ENCODE measurements around the gene TMEM135.
"Not testable (repeated sequence)": the region's sequence is repeated elsewhere in the genome, so short reads cannot be mapped to it uniquely, and the experiment has no call there.

Gene TMEM135

DNA sequence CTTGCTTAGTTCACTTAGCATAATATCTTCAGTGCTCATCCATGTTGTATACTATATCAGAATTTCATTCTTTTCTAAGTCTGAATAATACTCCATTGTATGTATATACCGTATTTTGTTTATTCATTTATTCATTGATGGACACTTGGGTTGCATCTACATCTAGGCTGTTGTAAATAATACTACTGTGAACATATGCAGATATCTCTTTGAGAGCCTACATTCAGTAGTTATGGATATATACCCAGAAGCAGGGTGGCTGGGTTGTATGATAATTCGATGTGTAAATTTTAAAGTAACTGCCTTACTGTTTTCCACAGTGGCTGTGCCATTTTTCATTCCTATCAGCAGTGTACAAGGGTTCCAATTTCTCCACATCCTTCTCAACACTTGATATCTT lies 116.5 kb downstream of the TMEM135 start:
- H3K27ac ChIP-seq (ENCODE audit: low read depth, low read length): no peak overlapping the region
- H3K9me3 ChIP-seq (ENCODE audit: control insufficient read depth in 1 of 2, low read length in 2 of 2): no peaks in the 10 kb centered on the region
- no peaks in the 10 kb centered on the region for H3K4me1 ChIP-seq (ENCODE audit: control insufficient read depth in 1 of 2, insufficient read depth in 2 of 2, low read length in 2 of 2)
- no peak overlapping the region for H3K4me3 ChIP-seq (ENCODE audit: low read depth in 1 of 2, low read length in 2 of 2)
- no peaks in the 10 kb centered on the region for H3K27me3 ChIP-seq (ENCODE audit: control insufficient read depth in 1 of 2, insufficient read depth in 2 of 2, low read length in 2 of 2)
- no peak overlapping the region for H3K9ac ChIP-seq (ENCODE audit: low read depth in 1 of 2, low read length in 2 of 2)
- no peaks in the 10 kb centered on the region for H3K36me3 ChIP-seq (ENCODE audit: control insufficient read depth in 1 of 2, insufficient read depth in 2 of 2, low read length in 2 of 2)

DNA sequence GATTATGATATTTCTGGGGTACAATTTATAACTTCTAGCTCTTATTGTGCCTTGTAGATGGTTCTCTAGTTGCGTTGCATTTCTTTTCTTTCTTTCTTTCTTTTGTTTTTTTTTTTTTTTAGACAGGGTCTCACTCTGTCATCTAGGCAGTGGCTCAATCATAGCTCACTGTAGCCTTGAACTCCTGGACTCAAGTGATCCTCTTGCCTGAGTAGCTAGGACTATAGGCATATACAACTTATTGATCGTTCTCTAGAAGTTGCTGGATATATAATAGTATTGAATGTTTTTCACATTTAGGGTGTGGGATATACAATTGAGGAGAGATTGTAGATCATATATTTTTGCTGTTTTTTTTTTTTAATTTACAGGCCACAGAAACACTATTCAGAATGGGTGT lies 119.2 kb downstream of the TMEM135 start:
- Histone ChIP-seq H3K4me3 (ENCODE audit: low read depth in 1 of 2, low read length in 2 of 2) (no peak overlapping the region), H3K4me1 (ENCODE audit: control insufficient read depth in 1 of 2, insufficient read depth in 2 of 2, low read length in 2 of 2) (no peaks in the 10 kb centered on the region), H3K27ac (ENCODE audit: low read depth, low read length) (no peak overlapping the region), H3K9me3 (ENCODE audit: control insufficient read depth in 1 of 2, low read length in 2 of 2) (no peaks in the 10 kb centered on the region), H3K36me3 (ENCODE audit: control insufficient read depth in 1 of 2, insufficient read depth in 2 of 2, low read length in 2 of 2) (no peaks in the 10 kb centered on the region), H3K27me3 (ENCODE audit: control insufficient read depth in 1 of 2, insufficient read depth in 2 of 2, low read length in 2 of 2) (no peaks in the 10 kb centered on the region), H3K9ac (ENCODE audit: low read depth in 1 of 2, low read length in 2 of 2) (no peak overlapping the region)

DNA sequence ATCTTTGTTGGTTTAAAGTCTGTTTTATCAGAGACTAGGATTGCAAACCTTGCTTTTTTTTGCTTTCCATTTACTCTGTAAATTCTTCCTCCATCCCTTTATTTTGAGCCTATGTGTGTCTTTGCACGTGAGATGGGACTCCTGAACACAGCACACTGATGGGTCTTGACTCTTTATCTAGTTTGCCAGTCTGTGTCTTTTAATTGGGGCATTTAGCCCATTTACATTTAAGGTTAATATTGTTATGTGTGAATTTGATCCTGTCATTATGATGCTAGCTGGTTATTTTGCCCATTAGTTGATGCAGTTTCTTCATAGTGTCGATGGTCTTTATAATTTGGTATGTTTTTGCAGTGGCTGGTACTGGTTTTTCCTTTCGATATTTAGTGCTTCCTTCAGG lies 131.3 kb downstream of the TMEM135 start:
- not testable (repeated sequence) for H3K4me3 ChIP-seq (ENCODE audit: low read depth in 1 of 2, low read length in 2 of 2); H3K36me3 ChIP-seq (ENCODE audit: control insufficient read depth in 1 of 2, insufficient read depth in 2 of 2, low read length in 2 of 2); H3K4me1 ChIP-seq (ENCODE audit: control insufficient read depth in 1 of 2, insufficient read depth in 2 of 2, low read length in 2 of 2); H3K27ac ChIP-seq (ENCODE audit: low read depth, low read length); H3K9ac ChIP-seq (ENCODE audit: low read depth in 1 of 2, low read length in 2 of 2); H3K27me3 ChIP-seq (ENCODE audit: control insufficient read depth in 1 of 2, insufficient read depth in 2 of 2, low read length in 2 of 2); H3K9me3 ChIP-seq (ENCODE audit: control insufficient read depth in 1 of 2, low read length in 2 of 2)

DNA sequence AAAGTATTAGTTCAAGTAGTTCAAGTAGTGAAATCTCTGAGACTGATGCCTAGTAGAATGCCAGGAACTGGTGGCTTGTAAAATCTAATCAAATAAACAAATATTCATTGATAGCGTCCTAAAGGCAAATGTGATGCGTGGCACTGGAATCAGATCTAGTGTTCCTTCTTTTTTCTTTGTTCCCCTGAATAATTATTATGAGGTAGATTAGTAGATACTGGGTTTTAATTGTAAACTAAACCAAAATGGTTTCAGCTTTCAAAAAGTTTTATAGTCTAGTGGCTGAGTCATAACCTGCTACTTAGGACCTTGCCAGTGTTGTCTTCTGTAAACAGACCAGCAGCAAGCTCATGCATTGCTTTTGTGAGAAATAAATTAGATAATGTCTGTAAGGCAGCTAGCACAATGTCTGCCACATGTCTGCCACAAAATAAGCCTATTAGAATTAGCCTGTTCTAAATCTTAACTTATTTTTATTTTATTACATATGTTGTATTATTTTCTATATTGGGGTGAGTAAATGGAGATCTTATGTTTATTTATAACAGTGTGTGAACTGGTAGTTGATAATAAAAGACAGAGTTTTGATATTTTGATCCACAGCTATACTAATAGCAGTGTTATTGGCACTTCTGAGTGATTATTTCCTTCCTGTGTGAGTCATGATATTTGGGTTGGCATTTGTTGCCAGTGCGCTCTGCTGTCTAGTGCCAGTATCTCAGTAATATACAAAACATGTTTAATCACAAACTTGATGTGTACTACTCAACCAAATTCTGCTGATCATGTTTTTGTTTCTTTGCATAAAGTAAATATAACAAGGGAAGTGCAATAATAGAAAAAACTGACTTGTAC lies 135.7 kb downstream of the TMEM135 start:
- Histone ChIP-seq H3K27me3 (ENCODE audit: control insufficient read depth in 1 of 2, insufficient read depth in 2 of 2, low read length in 2 of 2) (no peaks in the 10 kb centered on the region), H3K36me3 (ENCODE audit: control insufficient read depth in 1 of 2, insufficient read depth in 2 of 2, low read length in 2 of 2) (peaks cover 0 to 5% of the 10 kb centered on the region in 2 donors), H3K4me1 (ENCODE audit: control insufficient read depth in 1 of 2, insufficient read depth in 2 of 2, low read length in 2 of 2) (peaks cover 0 to 9% of the 10 kb centered on the region in 2 donors), H3K9ac (ENCODE audit: low read depth in 1 of 2, low read length in 2 of 2) (no peak overlapping the region), H3K4me3 (ENCODE audit: low read depth in 1 of 2, low read length in 2 of 2) (no peak overlapping the region), H3K9me3 (ENCODE audit: control insufficient read depth in 1 of 2, low read length in 2 of 2) (peaks cover 2 to 8% of the 10 kb centered on the region in 2 donors), H3K27ac (ENCODE audit: low read depth, low read length) (no peak overlapping the region)

DNA sequence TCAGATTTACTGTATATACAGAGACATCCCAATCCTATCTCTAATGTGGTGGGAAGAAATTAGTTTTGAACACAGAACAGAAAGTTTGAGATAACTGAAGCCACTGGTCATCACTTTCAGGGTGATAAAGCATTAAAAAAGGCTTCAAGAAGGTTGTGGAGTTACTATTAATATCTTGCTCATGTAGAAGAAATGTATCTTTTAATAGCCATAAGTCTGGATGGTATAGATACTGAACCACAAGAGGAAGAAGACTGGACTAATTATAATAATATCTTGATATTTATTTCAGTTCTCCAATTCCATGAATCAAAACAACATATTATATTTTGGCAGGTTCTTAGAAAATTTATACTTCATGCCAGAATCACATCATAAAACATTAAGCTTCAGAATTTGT lies 137.1 kb downstream of the TMEM135 start:
- Histone ChIP-seq H3K4me1 (ENCODE audit: control insufficient read depth in 1 of 2, insufficient read depth in 2 of 2, low read length in 2 of 2) (peaks cover 0 to 9% of the 10 kb centered on the region in 2 donors), H3K9me3 (ENCODE audit: control insufficient read depth in 1 of 2, low read length in 2 of 2) (peaks cover 2 to 8% of the 10 kb centered on the region in 2 donors), H3K27me3 (ENCODE audit: control insufficient read depth in 1 of 2, insufficient read depth in 2 of 2, low read length in 2 of 2) (no peaks in the 10 kb centered on the region), H3K9ac (ENCODE audit: low read depth in 1 of 2, low read length in 2 of 2) (no peak overlapping the region), H3K27ac (ENCODE audit: low read depth, low read length) (no peak overlapping the region), H3K36me3 (ENCODE audit: control insufficient read depth in 1 of 2, insufficient read depth in 2 of 2, low read length in 2 of 2) (peaks cover 0 to 5% of the 10 kb centered on the region in 2 donors), H3K4me3 (ENCODE audit: low read depth in 1 of 2, low read length in 2 of 2) (no peak overlapping the region)

DNA sequence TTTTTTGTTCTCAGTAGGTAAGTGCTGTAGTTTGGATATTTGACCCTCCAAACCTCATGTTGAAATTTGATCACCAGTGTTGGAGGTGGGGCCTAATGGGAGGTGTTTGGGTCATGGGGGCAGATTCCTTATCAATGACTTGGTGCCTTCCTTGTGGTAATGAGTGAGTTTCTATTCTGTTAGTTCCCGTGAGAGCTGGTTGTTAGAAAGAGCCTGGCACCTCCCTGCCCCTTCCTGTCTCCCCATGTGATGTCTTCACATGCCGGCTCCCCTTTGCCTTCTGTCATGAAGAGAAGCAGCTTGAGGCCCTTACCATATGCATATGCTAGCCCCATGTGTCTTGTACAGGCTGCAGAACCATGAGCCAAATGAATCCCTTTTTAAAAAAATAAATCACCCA lies 138.3 kb downstream of the TMEM135 start:
- Histone ChIP-seq H3K9me3 (ENCODE audit: control insufficient read depth in 1 of 2, low read length in 2 of 2) (peaks cover 2 to 8% of the 10 kb centered on the region in 2 donors), H3K9ac (ENCODE audit: low read depth in 1 of 2, low read length in 2 of 2) (no peak overlapping the region), H3K4me3 (ENCODE audit: low read depth in 1 of 2, low read length in 2 of 2) (no peak overlapping the region), H3K27me3 (ENCODE audit: control insufficient read depth in 1 of 2, insufficient read depth in 2 of 2, low read length in 2 of 2) (no peaks in the 10 kb centered on the region), H3K4me1 (ENCODE audit: control insufficient read depth in 1 of 2, insufficient read depth in 2 of 2, low read length in 2 of 2) (peaks cover 0 to 9% of the 10 kb centered on the region in 2 donors), H3K27ac (ENCODE audit: low read depth, low read length) (no peak overlapping the region), H3K36me3 (ENCODE audit: control insufficient read depth in 1 of 2, insufficient read depth in 2 of 2, low read length in 2 of 2) (peaks cover 0 to 5% of the 10 kb centered on the region in 2 donors)

DNA sequence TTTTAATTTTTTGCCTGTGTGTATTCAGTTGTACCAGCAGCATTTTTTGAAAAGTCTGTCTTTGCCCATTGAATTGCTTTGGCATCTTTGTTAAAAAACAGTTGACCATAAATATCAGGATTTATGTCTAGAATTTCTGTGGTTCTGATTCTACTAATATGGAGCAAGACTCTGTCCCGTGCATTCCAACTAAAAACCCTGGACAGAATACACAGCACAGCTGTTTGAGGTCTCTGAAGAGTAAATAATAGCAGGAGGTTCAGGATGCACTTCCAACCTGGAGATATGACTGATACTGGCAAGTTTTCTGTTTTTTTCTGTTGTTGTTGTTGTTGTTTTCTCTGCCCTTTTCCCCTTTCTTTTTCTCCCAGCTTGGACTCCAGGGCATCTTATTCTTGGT lies 141.9 kb downstream of the TMEM135 start:
- Histone ChIP-seq H3K4me3 (ENCODE audit: low read depth in 1 of 2, low read length in 2 of 2) (no peak overlapping the region), H3K9me3 (ENCODE audit: control insufficient read depth in 1 of 2, low read length in 2 of 2) (peaks cover 2 to 8% of the 10 kb centered on the region in 2 donors), H3K9ac (ENCODE audit: low read depth in 1 of 2, low read length in 2 of 2) (no peak overlapping the region), H3K27me3 (ENCODE audit: control insufficient read depth in 1 of 2, insufficient read depth in 2 of 2, low read length in 2 of 2) (no peaks in the 10 kb centered on the region), H3K36me3 (ENCODE audit: control insufficient read depth in 1 of 2, insufficient read depth in 2 of 2, low read length in 2 of 2) (peaks cover 0 to 5% of the 10 kb centered on the region in 2 donors), H3K4me1 (ENCODE audit: control insufficient read depth in 1 of 2, insufficient read depth in 2 of 2, low read length in 2 of 2) (no peaks in the 10 kb centered on the region), H3K27ac (ENCODE audit: low read depth, low read length) (no peak overlapping the region)

DNA sequence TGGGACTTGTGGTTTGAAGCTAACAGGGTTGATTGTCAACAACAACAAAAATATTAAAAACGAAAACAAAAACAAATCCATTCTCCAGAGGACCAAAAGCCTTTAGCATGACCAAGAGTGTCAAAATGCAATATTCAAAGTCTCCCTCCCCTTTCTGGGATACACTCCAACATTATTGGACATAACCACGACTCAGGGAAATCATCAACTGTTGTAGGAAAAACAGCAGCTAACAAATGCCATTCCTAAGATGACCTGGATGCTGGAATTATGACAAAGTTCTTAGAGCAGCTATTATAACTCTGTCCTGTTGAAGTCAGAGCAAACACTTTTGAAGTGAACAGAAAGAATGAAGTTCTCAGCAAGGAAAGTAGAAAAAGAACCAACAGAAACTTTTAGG lies 143.0 kb downstream of the TMEM135 start:
- H3K4me1 ChIP-seq (ENCODE audit: control insufficient read depth in 1 of 2, insufficient read depth in 2 of 2, low read length in 2 of 2): no peaks in the 10 kb centered on the region
- H3K27ac ChIP-seq (ENCODE audit: low read depth, low read length): no peak overlapping the region
- H3K27me3 ChIP-seq (ENCODE audit: control insufficient read depth in 1 of 2, insufficient read depth in 2 of 2, low read length in 2 of 2): no peaks in the 10 kb centered on the region
- H3K36me3 ChIP-seq (ENCODE audit: control insufficient read depth in 1 of 2, insufficient read depth in 2 of 2, low read length in 2 of 2): peaks cover 0 to 5% of the 10 kb centered on the region in 2 donors
- H3K9me3 ChIP-seq (ENCODE audit: control insufficient read depth in 1 of 2, low read length in 2 of 2): peaks cover 2 to 8% of the 10 kb centered on the region in 2 donors
- H3K9ac ChIP-seq (ENCODE audit: low read depth in 1 of 2, low read length in 2 of 2): no peak overlapping the region
- H3K4me3 ChIP-seq (ENCODE audit: low read depth in 1 of 2, low read length in 2 of 2): no peak overlapping the region

DNA sequence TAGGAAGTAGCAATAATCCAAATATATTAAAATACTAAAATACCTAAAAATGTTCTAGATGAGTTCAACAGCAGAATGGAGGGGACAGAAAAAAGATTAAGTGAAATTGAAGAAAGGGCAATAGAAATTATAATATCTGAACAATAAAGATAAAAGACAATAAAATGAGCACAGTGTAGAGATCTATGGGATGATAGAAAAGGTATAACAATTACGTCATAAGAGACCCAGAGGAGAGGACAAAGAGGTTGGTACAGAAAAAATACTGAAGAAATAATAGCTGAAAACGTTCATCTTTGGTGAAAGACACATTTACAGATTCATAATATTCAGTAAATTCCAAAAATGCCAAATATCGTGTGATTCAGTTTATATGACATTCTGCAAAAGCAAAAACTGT lies 143.4 kb downstream of the TMEM135 start:
- Histone ChIP-seq H3K4me1 (ENCODE audit: control insufficient read depth in 1 of 2, insufficient read depth in 2 of 2, low read length in 2 of 2) (no peaks in the 10 kb centered on the region), H3K27me3 (ENCODE audit: control insufficient read depth in 1 of 2, insufficient read depth in 2 of 2, low read length in 2 of 2) (no peaks in the 10 kb centered on the region)

DNA sequence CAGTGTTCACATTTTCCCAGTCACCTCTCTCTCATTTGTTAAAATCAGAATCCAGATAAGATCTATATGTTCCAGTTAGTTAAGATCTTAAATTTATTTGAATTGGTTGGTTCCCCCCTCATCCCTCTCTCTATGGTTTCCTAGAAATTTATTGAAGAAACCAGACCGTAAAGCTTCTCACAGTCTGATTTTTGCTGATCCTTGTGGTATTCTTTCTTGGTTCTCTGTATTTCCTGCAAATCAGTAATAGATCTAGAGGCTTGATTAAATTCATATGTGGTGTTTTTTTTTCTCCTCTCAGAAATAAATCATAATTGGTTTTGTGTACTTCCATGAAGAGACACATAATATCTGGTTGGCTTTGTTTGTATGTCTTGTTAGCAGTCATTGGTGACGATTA lies 147.5 kb downstream of the TMEM135 start:
- H3K36me3 ChIP-seq (ENCODE audit: control insufficient read depth in 1 of 2, insufficient read depth in 2 of 2, low read length in 2 of 2): no peaks in the 10 kb centered on the region
- H3K4me3 ChIP-seq (ENCODE audit: low read depth in 1 of 2, low read length in 2 of 2): no peak overlapping the region
- H3K4me1 ChIP-seq (ENCODE audit: control insufficient read depth in 1 of 2, insufficient read depth in 2 of 2, low read length in 2 of 2): no peaks in the 10 kb centered on the region
- no peak overlapping the region for H3K27ac ChIP-seq (ENCODE audit: low read depth, low read length)
- no peaks in the 10 kb centered on the region for H3K27me3 ChIP-seq (ENCODE audit: control insufficient read depth in 1 of 2, insufficient read depth in 2 of 2, low read length in 2 of 2)
- no peaks in the 10 kb centered on the region for H3K9me3 ChIP-seq (ENCODE audit: control insufficient read depth in 1 of 2, low read length in 2 of 2)
- H3K9ac ChIP-seq (ENCODE audit: low read depth in 1 of 2, low read length in 2 of 2): no peak overlapping the region

More for the DNA sequence above, 143.4 kb downstream of the TMEM135 start:
- H3K9ac ChIP-seq (ENCODE audit: low read depth in 1 of 2, low read length in 2 of 2): no peak overlapping the region
- no peak overlapping the region for H3K4me3 ChIP-seq (ENCODE audit: low read depth in 1 of 2, low read length in 2 of 2)
- H3K9me3 ChIP-seq (ENCODE audit: control insufficient read depth in 1 of 2, low read length in 2 of 2): peaks cover 2 to 8% of the 10 kb centered on the region in 2 donors
- no peak overlapping the region for H3K27ac ChIP-seq (ENCODE audit: low read depth, low read length)
- peaks cover 0 to 5% of the 10 kb centered on the region in 2 donors for H3K36me3 ChIP-seq (ENCODE audit: control insufficient read depth in 1 of 2, insufficient read depth in 2 of 2, low read length in 2 of 2)

All from duodenal mucosa (tissue), 2 donors.